Gastrocnemius medialis (tissue), 4 donors: ENCODE data around the gene LRRC23. TPM values are rescaled to one million over a fixed set of nuclear protein-coding genes. Genes with fewer than 3 reads are reported as not detected.

Experiments
- microRNA counts, 2 donors: library from miRNA; unstranded; fragments of <30 nt; microRNA quantifications; one replicate each; lab custom pipeline; 2016
- microRNA-seq, 2 donors: library from miRNA; unstranded; fragments of <30 nt; microRNA quantifications; one replicate each; pipeline ENCODE4, GENCODE V29; 2016; ENCODE audit warnings: borderline replicate concordance in 2 of 2
- total RNA-seq, 4 donors: library from RNA; depleted of rRNA; stranded (reverse); fragments of >200 nt; gene quantifications; one replicate each; pipeline versions ENCODE4 v1.1.0 to v1.2.3, GENCODE V29; 2016

Gene LRRC23
- total RNA-seq, 4 donors from 2014 or later: 6.5 to 14.0 (median 11.0) TPM

MicroRNAs encoded within 50 kb of the gene (microRNA counts, 767-probe panel; counts per million panel counts)
- microRNA hsa-miR-141-3p (lab: Ali Mortazavi, UCI) (356 to 448 counts per million in 2 donors), microRNA hsa-miR-200c-3p (lab: Ali Mortazavi, UCI) (356 to 448 counts per million in 2 donors)

Small RNA genes lying within 50 kb of the gene (microRNA-seq; reads per million reads assigned to microRNA genes)
- 0.85 to 1.2 reads per million in 2 donors for gene MIR141
- gene MIR200C: 129 to 134 reads per million in 2 donors

Other genes with a start within 250 kb of the LRRC23 start
- gene ING4, start 241.7 kb upstream of the LRRC23 start, total RNA-seq: 10 to 100 TPM; 12.8 to 28.9 (median 19.7) TPM
- 10 to 100 TPM; 22.4 to 35.3 (median 27.9) TPM for gene ZNF384, start 215.4 kb upstream of the LRRC23 start, total RNA-seq
- not detected for gene PIANP, start 204.0 kb upstream of the LRRC23 start, total RNA-seq
- 100 to 1,000 TPM in 2 of 4 donors, 10 to 100 TPM in 2; 82.0 to 132 (median 99.0) TPM for gene COPS7A, start 180.8 kb upstream of the LRRC23 start, total RNA-seq
- 100 to 1,000 TPM; 105 to 181 (median 165) TPM for gene MLF2, start 151.7 kb upstream of the LRRC23 start, total RNA-seq
- gene PTMS, start 138.5 kb upstream of the LRRC23 start, total RNA-seq: 10 to 100 TPM; 15.0 to 40.4 (median 31.5) TPM
- not detected for gene LAG3, start 132.3 kb upstream of the LRRC23 start, total RNA-seq
- gene CD4, start 115.3 kb upstream of the LRRC23 start, total RNA-seq: 10 to 100 TPM in 1 of 4 donors, 1 to 10 TPM in 3; 1.8 to 12.9 (median 3.8) TPM
- gene GPR162, start 83.0 kb upstream of the LRRC23 start, total RNA-seq: under 1 TPM in 3 of 4 donors, not detected in 1; 0.16 to 0.31 (median 0.20) TPM
- 1 to 10 TPM in 3 of 4 donors, under 1 TPM in 1; 0.66 to 4.7 (median 1.5) TPM for gene P3H3, start 76.4 kb upstream of the LRRC23 start, total RNA-seq
- gene GNB3, start 63.9 kb upstream of the LRRC23 start, total RNA-seq: not detected
- 1 to 10 TPM in 1 of 4 donors, under 1 TPM in 3; 0.25 to 4.4 (median 0.65) TPM for gene CDCA3, start 53.5 kb upstream of the LRRC23 start, total RNA-seq
- 100 to 1,000 TPM in 1 of 4 donors, 10 to 100 TPM in 3; 66.4 to 120 (median 74.1) TPM for gene USP5, start 52.7 kb upstream of the LRRC23 start, total RNA-seq
- gene TPI1, start 37.3 kb upstream of the LRRC23 start, total RNA-seq: 100 to 1,000 TPM; 500 to 741 (median 604) TPM
- gene SPSB2, start 31.5 kb upstream of the LRRC23 start, total RNA-seq: 10 to 100 TPM in 1 of 4 donors, 1 to 10 TPM in 3; 4.6 to 10.0 (median 5.0) TPM
- gene ENO2, start 9.8 kb downstream of the LRRC23 start, total RNA-seq: 1 to 10 TPM in 3 of 4 donors, under 1 TPM in 1; 0.97 to 6.2 (median 1.8) TPM
- 10 to 100 TPM; 11.5 to 31.5 (median 26.5) TPM for gene ATN1, start 23.1 kb downstream of the LRRC23 start, total RNA-seq
- gene RNU7-1, start 39.0 kb downstream of the LRRC23 start, total RNA-seq: not detected
- 100 to 1,000 TPM; 175 to 220 (median 183) TPM for gene C12orf57, start 39.2 kb downstream of the LRRC23 start, total RNA-seq
- 1 to 10 TPM in 3 of 4 donors, under 1 TPM in 1; 0.87 to 7.6 (median 5.0) TPM for gene PTPN6, start 46.5 kb downstream of the LRRC23 start, total RNA-seq
- gene PHB2, start 65.8 kb downstream of the LRRC23 start, total RNA-seq: 100 to 1,000 TPM; 226 to 304 (median 238) TPM
- 10 to 100 TPM; 25.8 to 40.6 (median 32.1) TPM for gene EMG1, start 66.1 kb downstream of the LRRC23 start, total RNA-seq
- gene LPCAT3, start 113.7 kb downstream of the LRRC23 start, total RNA-seq: 10 to 100 TPM; 19.4 to 42.8 (median 36.7) TPM
- gene C1S, start 155.9 kb downstream of the LRRC23 start, total RNA-seq: 10 to 100 TPM; 58.1 to 90.8 (median 85.9) TPM
- 10 to 100 TPM; 47.5 to 97.8 (median 74.9) TPM for gene C1R, start 187.6 kb downstream of the LRRC23 start, total RNA-seq
- gene C1RL, start 204.4 kb downstream of the LRRC23 start, total RNA-seq: 10 to 100 TPM; 15.0 to 18.7 (median 16.7) TPM
- gene RBP5, start 224.1 kb downstream of the LRRC23 start, total RNA-seq: not detected
- 1 to 10 TPM; 1.2 to 3.5 (median 2.4) TPM for gene CLSTN3, start 225.5 kb downstream of the LRRC23 start, total RNA-seq